Suprapubic skin (tissue), 4 donors: ENCODE measurements around the gene TRNP1. TPM values are rescaled to one million over a fixed set of nuclear protein-coding genes. Genes with fewer than 3 reads are reported as not detected.

Experiments used
- DNase-seq, 2 donors: peaks; one replicate each; pipeline ENCODE4 v3.0.0-alpha.2; 2019; ENCODE audit warnings: low spot score in 2 of 2
- H3K27ac ChIP-seq: fragments of 200-600 bp; sonication (generic); one replicate; pipeline ENCODE4 v1.5.1; 2019
- H3K27me3 ChIP-seq: fragments of 200-600 bp; sonication (generic); one replicate; pipeline ENCODE4 v1.5.1; 2019
- H3K36me3 ChIP-seq: fragments of 200-600 bp; sonication (generic); one replicate; pipeline ENCODE4 v1.5.1; 2019
- H3K4me1 ChIP-seq: fragments of 200-600 bp; sonication (generic); one replicate; pipeline ENCODE4 v1.5.1; 2019
- H3K4me3 ChIP-seq: fragments of 200-600 bp; sonication (generic); one replicate; pipeline ENCODE4 v1.5.1; 2019; ENCODE audit warnings: mild to moderate bottlenecking
- H3K9me3 ChIP-seq: fragments of 200-600 bp; sonication (generic); one replicate; pipeline ENCODE4 v1.5.1; 2019
- EP300 ChIP-seq: sonication (generic); formaldehyde crosslinking; IDR thresholded peaks from one replicate; pipeline ENCODE4 v1.6.1; 2017; ENCODE audit warnings: antibody characterized with exemption
- POLR2A ChIP-seq, 2 donors: fragments of 450-650 bp; IDR thresholded peaks; one replicate each; pipeline ENCODE4 v1.6.1; 2017; ENCODE audit warnings: antibody characterized with exemption in 2 of 2, mild to moderate bottlenecking in 2 of 2, moderate library complexity in 2 of 2
- POLR2AphosphoS5 ChIP-seq, 3 donors: sonication (generic); formaldehyde crosslinking; IDR thresholded peaks; one replicate each; pipeline ENCODE4 v1.6.1; 2017; ENCODE audit warnings: antibody characterized with exemption in 3 of 3
- WGBS: methylation state at CpG from one replicate; pipeline ENCODE4 v1.1.5; 2018; 5-methylcytosine and 5-hydroxymethylcytosine counted together
- total RNA-seq, 4 donors: library from RNA; depleted of rRNA; stranded (reverse); fragments of >200 nt; gene quantifications; one replicate each; pipeline ENCODE4 v1.1.0, GENCODE V29; 2016
- TF ChIP-seq, protein P1 (sequence below), 2 donors: fragments of 200-600 bp in 1 of 2; fragments of 450-650 bp in 1 of 2; sonication (generic) in 1 of 2; IDR thresholded peaks; one replicate each; pipeline ENCODE4 v1.5.1; 2016 to 2019; ENCODE audit warnings: antibody characterized with exemption in 2 of 2, mild to moderate bottlenecking in 1 of 2, moderate library complexity in 1 of 2

Gene TRNP1
- total RNA-seq, 4 donors from 2014 or later: 7.9 to 41.7 (median 28.4) TPM

- peak overlapping the region; percentile 68 for H3K4me3 ChIP-seq
- H3K9me3 ChIP-seq: no peaks in the 10 kb centered on the region
- WGBS: 75% methylated on average over 3 of the region's 6 CpGs
Observed at GRCh38 chr1:27009601-27010197, 16.2 kb downstream of the TRNP1 start.

GRCh38 chr1:27010226-27010994, 16.9 kb downstream of the TRNP1 start:
- H3K4me1 ChIP-seq: peaks cover 58% of the 10 kb centered on the region

More at GRCh38 chr1:27009601-27010197, 16.2 kb downstream of the TRNP1 start:
- no peak for TF ChIP-seq POLR2A (IDR thresholded peaks at IDR 0.05)
- TF ChIP-seq POLR2AphosphoS5 (IDR thresholded peaks at IDR 0.05): peak in 2 of 3 donors; percentile 37 to 64
- TF ChIP-seq EP300: no peak
- TF ChIP-seq, protein P1, sequence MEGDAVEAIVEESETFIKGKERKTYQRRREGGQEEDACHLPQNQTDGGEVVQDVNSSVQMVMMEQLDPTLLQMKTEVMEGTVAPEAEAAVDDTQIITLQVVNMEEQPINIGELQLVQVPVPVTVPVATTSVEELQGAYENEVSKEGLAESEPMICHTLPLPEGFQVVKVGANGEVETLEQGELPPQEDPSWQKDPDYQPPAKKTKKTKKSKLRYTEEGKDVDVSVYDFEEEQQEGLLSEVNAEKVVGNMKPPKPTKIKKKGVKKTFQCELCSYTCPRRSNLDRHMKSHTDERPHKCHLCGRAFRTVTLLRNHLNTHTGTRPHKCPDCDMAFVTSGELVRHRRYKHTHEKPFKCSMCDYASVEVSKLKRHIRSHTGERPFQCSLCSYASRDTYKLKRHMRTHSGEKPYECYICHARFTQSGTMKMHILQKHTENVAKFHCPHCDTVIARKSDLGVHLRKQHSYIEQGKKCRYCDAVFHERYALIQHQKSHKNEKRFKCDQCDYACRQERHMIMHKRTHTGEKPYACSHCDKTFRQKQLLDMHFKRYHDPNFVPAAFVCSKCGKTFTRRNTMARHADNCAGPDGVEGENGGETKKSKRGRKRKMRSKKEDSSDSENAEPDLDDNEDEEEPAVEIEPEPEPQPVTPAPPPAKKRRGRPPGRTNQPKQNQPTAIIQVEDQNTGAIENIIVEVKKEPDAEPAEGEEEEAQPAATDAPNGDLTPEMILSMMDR (IDR thresholded peaks at IDR 0.05): no peak
- peak in 1 of 2 donors; percentile 84 for DNase-seq
- peaks cover 65% of the 10 kb centered on the region for H3K4me1 ChIP-seq
- H3K27ac ChIP-seq: peak overlapping the region; percentile 93
- H3K27me3 ChIP-seq: no peaks in the 10 kb centered on the region
- peaks cover 16% of the 10 kb centered on the region for H3K36me3 ChIP-seq

GRCh38 chr1:27011058-27011764, 17.7 kb downstream of the TRNP1 start:
- Histone ChIP-seq H3K27ac (peak overlapping the region; percentile 93), H3K4me3 (peak overlapping the region; percentile 68), H3K27me3 (no peaks in the 10 kb centered on the region), H3K4me1 (peaks cover 50% of the 10 kb centered on the region), H3K9me3 (no peaks in the 10 kb centered on the region), H3K36me3 (peaks cover 2% of the 10 kb centered on the region)
- 35% methylated on average over 15 of the region's 15 CpGs for WGBS
- TF ChIP-seq, protein P1 (IDR thresholded peaks at IDR 0.05): no peak
- TF ChIP-seq POLR2A (IDR thresholded peaks at IDR 0.05): no peak
- TF ChIP-seq EP300: no peak
- TF ChIP-seq POLR2AphosphoS5 (IDR thresholded peaks at IDR 0.05): no peak
- no peak for DNase-seq

More at GRCh38 chr1:27010226-27010994, 16.9 kb downstream of the TRNP1 start:
- Histone ChIP-seq H3K27me3 (no peaks in the 10 kb centered on the region), H3K36me3 (peaks cover 10% of the 10 kb centered on the region), H3K9me3 (no peaks in the 10 kb centered on the region), H3K27ac (peak overlapping the region; percentile 93), H3K4me3 (peak overlapping the region; percentile 68)
- DNase-seq: no peak
- 42% methylated on average over 5 of the region's 5 CpGs for WGBS
- no peak for TF ChIP-seq POLR2AphosphoS5 (IDR thresholded peaks at IDR 0.05)
- TF ChIP-seq, protein P1 (IDR thresholded peaks at IDR 0.05): no peak
- TF ChIP-seq EP300: no peak
- TF ChIP-seq POLR2A (IDR thresholded peaks at IDR 0.05): no peak

GRCh38 chr1:27011976-27012563, 18.6 kb downstream of the TRNP1 start:
- Histone ChIP-seq H3K27me3 (no peaks in the 10 kb centered on the region), H3K4me3 (peak overlapping the region; percentile 68), H3K9me3 (no peaks in the 10 kb centered on the region), H3K27ac (peak overlapping the region; percentile 93), H3K4me1 (peaks cover 43% of the 10 kb centered on the region), H3K36me3 (no peaks in the 10 kb centered on the region)
- 29% methylated on average over 16 of the region's 24 CpGs for WGBS
- DNase-seq: no peak
- TF ChIP-seq POLR2AphosphoS5 (IDR thresholded peaks at IDR 0.05) (no peak), EP300 (no peak), POLR2A (IDR thresholded peaks at IDR 0.05) (no peak)
- TF ChIP-seq, protein P1 (IDR thresholded peaks at IDR 0.05): no peak
